ENCODE results near the gene BMP7.

- TF ChIP-seq CTCF (IDR thresholded peaks at IDR 0.05) (no peak), POLR2A (IDR thresholded peaks at IDR 0.05) (no peak)
Observed at GRCh38 chr20:57213924-57214323, 52.5 kb downstream of the BMP7 start.

Data from uterus (tissue), 2 donors.